Measurements from ENCODE around the gene PCDHB13. TPM values are rescaled to one million over a fixed set of nuclear protein-coding genes. Genes with fewer than 3 reads are reported as not detected.
"Not testable (repeated sequence)": the region's sequence is repeated elsewhere in the genome, so short reads cannot be mapped to it uniquely, and the experiment has no call there.

The PCDHB13 gene
- under 1 TPM; 0.19 to 0.42 TPM for total RNA-seq
- under 1 TPM; 0.11 to 0.17 TPM for polyA plus RNA-seq

DNA sequence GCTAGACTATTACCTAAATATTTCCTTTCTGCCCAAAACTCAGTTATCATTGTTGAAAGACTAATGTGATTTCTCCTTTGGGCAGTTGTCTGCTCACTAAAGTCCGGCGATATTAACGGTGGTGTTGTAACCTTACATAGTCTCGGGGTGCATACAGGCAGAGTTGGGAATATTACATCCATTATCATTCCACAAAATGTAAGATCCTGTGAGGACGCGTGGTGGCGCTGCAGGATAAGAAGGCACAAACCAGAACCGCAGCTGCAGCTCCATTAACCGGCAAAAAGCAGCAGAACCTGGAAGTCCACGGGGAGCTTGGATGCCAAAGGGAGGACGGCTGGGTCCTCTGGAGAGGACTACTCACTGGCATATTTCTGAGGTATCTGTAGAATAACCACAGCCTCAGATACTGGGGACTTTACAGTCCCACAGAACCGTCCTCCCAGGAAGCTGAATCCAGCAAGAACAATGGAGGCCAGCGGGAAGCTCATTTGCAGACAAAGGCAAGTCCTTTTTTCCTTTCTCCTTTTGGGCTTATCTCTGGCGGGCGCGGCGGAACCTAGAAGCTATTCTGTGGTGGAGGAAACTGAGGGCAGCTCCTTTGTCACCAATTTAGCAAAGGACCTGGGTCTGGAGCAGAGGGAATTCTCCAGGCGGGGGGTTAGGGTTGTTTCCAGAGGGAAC lies at the start of gene PCDHB13:
PCDHB13 (plus strand) TSS at position 264 of the 684 bp plus-strand sequence; CDS start at position 469, 205 bp downstream.
- peak; percentile 29 to 44 for TF ChIP-seq RAD21 (IDR thresholded peaks at IDR 0.05)
- H3K9ac ChIP-seq (ENCODE audit: low read depth in 1 of 2, low read length in 2 of 2); H3K27ac ChIP-seq (ENCODE audit: low read depth in 1 of 2, low read length in 2 of 2); H3K27me3 ChIP-seq (ENCODE audit: control insufficient read depth in 4 of 4, insufficient read depth in 4 of 4, low read length in 3 of 4); H3K36me3 ChIP-seq (ENCODE audit: control insufficient read depth in 4 of 4, insufficient read depth in 3 of 4, low read depth in 1 of 4, low read length in 3 of 4); H3K4me3 ChIP-seq (ENCODE audit: low read depth in 1 of 3, low read length in 3 of 3); H3K4me1 ChIP-seq (ENCODE audit: control insufficient read depth in 4 of 4, insufficient read depth in 4 of 4, low read length in 3 of 4); DNase-seq (ENCODE audit: low spot score): not testable (repeated sequence)
- 11% methylated on average over 13 of the region's 18 CpGs for WGBS
- peaks cover 14 to 34% (median 31%) of the 10 kb centered on the region in 4 donors for H3K9me3 ChIP-seq (ENCODE audit: control insufficient read depth in 4 of 4, low read length in 3 of 4)

DNA sequence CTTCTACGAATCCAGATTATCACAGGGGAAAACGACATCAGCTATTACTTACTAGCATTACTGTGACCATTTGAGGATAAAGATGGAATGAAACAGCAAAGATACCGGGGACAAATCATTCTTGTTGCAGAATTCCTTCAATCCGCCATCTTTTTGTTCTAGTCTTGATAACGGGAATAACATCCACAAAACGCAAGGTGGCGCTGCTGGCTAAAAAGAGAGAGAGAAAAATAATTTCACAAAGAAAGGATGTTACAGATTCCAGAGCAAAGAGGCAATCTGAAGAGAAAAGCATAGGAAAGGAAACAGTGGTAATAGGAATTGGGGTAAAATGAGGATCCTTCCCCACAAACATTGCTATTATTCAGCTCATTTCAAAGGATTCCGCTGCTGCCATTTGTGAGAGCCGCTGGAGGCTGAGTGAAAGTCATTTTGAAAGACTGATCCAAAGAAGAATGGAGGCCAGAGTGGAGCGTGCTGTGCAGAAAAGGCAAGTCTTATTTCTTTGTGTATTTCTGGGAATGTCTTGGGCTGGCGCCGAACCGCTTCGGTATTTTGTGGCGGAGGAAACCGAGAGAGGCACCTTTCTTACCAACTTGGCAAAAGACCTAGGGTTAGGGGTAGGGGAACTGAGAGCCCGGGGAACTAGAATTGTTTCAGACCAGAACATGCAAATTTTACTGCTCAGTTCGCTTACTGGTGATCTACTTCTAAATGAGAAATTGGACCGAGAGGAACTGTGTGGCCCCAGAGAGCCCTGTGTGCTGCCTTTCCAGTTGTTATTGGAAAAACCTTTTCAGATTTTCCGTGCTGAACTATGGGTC lies 41.1 kb upstream of the PCDHB13 start, which contains the start of gene PCDHB7:
PCDHB7 (plus strand) TSS at position 264 of the 824 bp plus-strand sequence; CDS start at position 456, 192 bp downstream.
- TF ChIP-seq RAD21 (IDR thresholded peaks at IDR 0.05) = peak in 1 of 2 donors; percentile 23
- TF ChIP-seq, protein P1, sequence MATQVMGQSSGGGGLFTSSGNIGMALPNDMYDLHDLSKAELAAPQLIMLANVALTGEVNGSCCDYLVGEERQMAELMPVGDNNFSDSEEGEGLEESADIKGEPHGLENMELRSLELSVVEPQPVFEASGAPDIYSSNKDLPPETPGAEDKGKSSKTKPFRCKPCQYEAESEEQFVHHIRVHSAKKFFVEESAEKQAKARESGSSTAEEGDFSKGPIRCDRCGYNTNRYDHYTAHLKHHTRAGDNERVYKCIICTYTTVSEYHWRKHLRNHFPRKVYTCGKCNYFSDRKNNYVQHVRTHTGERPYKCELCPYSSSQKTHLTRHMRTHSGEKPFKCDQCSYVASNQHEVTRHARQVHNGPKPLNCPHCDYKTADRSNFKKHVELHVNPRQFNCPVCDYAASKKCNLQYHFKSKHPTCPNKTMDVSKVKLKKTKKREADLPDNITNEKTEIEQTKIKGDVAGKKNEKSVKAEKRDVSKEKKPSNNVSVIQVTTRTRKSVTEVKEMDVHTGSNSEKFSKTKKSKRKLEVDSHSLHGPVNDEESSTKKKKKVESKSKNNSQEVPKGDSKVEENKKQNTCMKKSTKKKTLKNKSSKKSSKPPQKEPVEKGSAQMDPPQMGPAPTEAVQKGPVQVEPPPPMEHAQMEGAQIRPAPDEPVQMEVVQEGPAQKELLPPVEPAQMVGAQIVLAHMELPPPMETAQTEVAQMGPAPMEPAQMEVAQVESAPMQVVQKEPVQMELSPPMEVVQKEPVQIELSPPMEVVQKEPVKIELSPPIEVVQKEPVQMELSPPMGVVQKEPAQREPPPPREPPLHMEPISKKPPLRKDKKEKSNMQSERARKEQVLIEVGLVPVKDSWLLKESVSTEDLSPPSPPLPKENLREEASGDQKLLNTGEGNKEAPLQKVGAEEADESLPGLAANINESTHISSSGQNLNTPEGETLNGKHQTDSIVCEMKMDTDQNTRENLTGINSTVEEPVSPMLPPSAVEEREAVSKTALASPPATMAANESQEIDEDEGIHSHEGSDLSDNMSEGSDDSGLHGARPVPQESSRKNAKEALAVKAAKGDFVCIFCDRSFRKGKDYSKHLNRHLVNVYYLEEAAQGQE (IDR thresholded peaks at IDR 0.05) = no peak
- TF ChIP-seq, protein P2, sequence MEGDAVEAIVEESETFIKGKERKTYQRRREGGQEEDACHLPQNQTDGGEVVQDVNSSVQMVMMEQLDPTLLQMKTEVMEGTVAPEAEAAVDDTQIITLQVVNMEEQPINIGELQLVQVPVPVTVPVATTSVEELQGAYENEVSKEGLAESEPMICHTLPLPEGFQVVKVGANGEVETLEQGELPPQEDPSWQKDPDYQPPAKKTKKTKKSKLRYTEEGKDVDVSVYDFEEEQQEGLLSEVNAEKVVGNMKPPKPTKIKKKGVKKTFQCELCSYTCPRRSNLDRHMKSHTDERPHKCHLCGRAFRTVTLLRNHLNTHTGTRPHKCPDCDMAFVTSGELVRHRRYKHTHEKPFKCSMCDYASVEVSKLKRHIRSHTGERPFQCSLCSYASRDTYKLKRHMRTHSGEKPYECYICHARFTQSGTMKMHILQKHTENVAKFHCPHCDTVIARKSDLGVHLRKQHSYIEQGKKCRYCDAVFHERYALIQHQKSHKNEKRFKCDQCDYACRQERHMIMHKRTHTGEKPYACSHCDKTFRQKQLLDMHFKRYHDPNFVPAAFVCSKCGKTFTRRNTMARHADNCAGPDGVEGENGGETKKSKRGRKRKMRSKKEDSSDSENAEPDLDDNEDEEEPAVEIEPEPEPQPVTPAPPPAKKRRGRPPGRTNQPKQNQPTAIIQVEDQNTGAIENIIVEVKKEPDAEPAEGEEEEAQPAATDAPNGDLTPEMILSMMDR (IDR thresholded peaks at IDR 0.05; ENCODE audit: low read depth, low read length, missing input control) = peak; percentile 24
- TF ChIP-seq SP1 (IDR thresholded peaks at IDR 0.05) = no peak
- TF ChIP-seq YY1 (IDR thresholded peaks at IDR 0.05) = no peak
- no peak for TF ChIP-seq GABPA (IDR thresholded peaks at IDR 0.05 in 1 of 2, conservative IDR thresholded peaks at IDR 0.05 in 1 of 2)
- no peak for TF ChIP-seq NR2F2 (IDR thresholded peaks at IDR 0.05)
- peak within 1 kb of the TSS in 2 of 3 donors; percentile 28 to 39 for H3K4me3 ChIP-seq (ENCODE audit: low read depth in 1 of 3, low read length in 3 of 3)
- no peak for DNase-seq (ENCODE audit: low spot score)
- H3K9ac ChIP-seq (ENCODE audit: low read depth in 1 of 2, low read length in 2 of 2) = no peak within 1 kb of the TSS
- H3K27me3 ChIP-seq (ENCODE audit: control insufficient read depth in 4 of 4, insufficient read depth in 4 of 4, low read length in 3 of 4) = peaks cover 0 to 12% (median 4%) of the 10 kb centered on the region in 4 donors
- H3K4me1 ChIP-seq (ENCODE audit: control insufficient read depth in 4 of 4, insufficient read depth in 4 of 4, low read length in 3 of 4) = no peaks in the 10 kb centered on the region
- WGBS = 22% methylated on average over 20 of the region's 20 CpGs
- H3K9me3 ChIP-seq (ENCODE audit: control insufficient read depth in 4 of 4, low read length in 3 of 4) = peaks cover 11 to 52% (median 22%) of the 10 kb centered on the region in 4 donors
- peaks cover 0 to 2% (median 0%) of the 10 kb centered on the region in 4 donors for H3K36me3 ChIP-seq (ENCODE audit: control insufficient read depth in 4 of 4, insufficient read depth in 3 of 4, low read depth in 1 of 4, low read length in 3 of 4)
- H3K27ac ChIP-seq (ENCODE audit: low read depth in 1 of 2, low read length in 2 of 2) = no peak within 1 kb of the TSS

DNA sequence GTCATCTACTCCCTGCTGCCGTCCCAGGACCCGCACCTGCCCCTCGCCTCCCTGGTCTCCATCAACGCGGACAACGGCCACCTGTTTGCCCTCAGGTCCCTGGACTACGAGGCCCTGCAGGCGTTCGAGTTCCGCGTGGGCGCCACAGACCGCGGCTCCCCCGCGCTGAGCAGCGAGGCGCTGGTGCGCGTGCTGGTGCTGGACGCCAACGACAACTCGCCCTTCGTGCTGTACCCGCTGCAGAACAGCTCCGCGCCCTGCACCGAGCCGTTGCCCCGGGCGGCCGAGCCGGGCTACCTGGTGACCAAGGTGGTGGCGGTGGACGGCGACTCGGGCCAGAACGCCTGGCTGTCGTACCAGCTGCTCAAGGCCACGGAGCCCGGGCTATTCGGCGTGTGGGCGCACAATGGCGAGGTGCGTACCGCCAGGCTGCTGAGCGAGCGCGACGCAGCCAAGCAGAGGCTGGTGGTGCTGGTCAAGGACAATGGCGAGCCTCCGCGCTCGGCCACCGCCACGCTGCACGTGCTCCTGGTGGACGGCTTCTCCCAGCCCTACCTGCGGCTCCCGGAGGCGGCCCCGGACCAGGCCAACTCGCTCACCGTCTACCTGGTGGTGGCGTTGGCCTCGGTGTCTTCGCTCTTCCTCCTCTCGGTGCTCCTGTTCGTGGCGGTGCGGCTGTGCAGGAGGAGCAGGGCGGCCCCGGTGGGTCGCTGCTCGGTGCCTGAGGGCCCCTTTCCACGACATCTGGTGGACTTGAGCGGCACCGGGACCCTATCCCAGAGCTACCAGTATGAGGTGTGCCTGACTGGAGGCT lies 39.2 kb upstream of the PCDHB13 start:
- not testable (repeated sequence) for H3K27ac ChIP-seq (ENCODE audit: low read depth in 1 of 2, low read length in 2 of 2); DNase-seq (ENCODE audit: low spot score); H3K4me1 ChIP-seq (ENCODE audit: control insufficient read depth in 4 of 4, insufficient read depth in 4 of 4, low read length in 3 of 4); H3K4me3 ChIP-seq (ENCODE audit: low read depth in 1 of 3, low read length in 3 of 3); H3K9ac ChIP-seq (ENCODE audit: low read depth in 1 of 2, low read length in 2 of 2); H3K36me3 ChIP-seq (ENCODE audit: control insufficient read depth in 4 of 4, insufficient read depth in 3 of 4, low read depth in 1 of 4, low read length in 3 of 4)
- H3K27me3 ChIP-seq (ENCODE audit: control insufficient read depth in 4 of 4, insufficient read depth in 4 of 4, low read length in 3 of 4) = peaks cover 0 to 12% (median 3%) of the 10 kb centered on the region in 4 donors
- H3K9me3 ChIP-seq (ENCODE audit: control insufficient read depth in 4 of 4, low read length in 3 of 4) = peaks cover 20 to 52% (median 27%) of the 10 kb centered on the region in 4 donors
- WGBS = 36% methylated on average over 79 of the region's 79 CpGs

Data from liver (tissue), 9 donors.